HEK293 (cell line): ENCODE results near the gene SLC2A5.
A peak's percentile ranks its signal among the peaks of the same experiment; 100 is the strongest.

Experiments used
- CTCF ChIA-PET: fragments of 350-600 bp; formaldehyde crosslinking; extraction: SDS; loops from one replicate; lab custom pipeline; 2021; ENCODE audit warnings: antibody characterized with exemption; lab: Yijun Ruan, JAX
- POLR2A ChIA-PET: fragments of 300-600 bp; formaldehyde crosslinking; extraction: SDS; loops from one replicate; lab custom pipeline; 2020; ENCODE audit warnings: antibody characterized with exemption, inconsistent platforms; lab: Yijun Ruan, JAX
- H3K27ac ChIP-seq: fragments of 200-500 bp; sonication (Bioruptor generic); 2 replicates; pipeline ENCODE4 v1.5.1; 2014; ENCODE audit warnings: low read depth, low read length, control low read depth, inconsistent platforms; ENCODE audit errors: extremely low read depth
- H3K36me3 ChIP-seq, 2 experiments: fragments of 200-500 bp in 1 of 2; sonication (Bioruptor generic) in 1 of 2; 1 replicate in 1 of 2; 2 replicates in 1 of 2; pipeline ENCODE4 v1.5.1; 2014 to 2017; ENCODE audit warnings: inconsistent platforms in 2 of 2, low read length in 2 of 2; ENCODE audit not compliant: control insufficient read depth in 2 of 2, insufficient read depth in 1 of 2
- H3K4me1 ChIP-seq: fragments of 200-500 bp; sonication (Bioruptor generic); 2 replicates; pipeline ENCODE4 v1.5.1; 2014; ENCODE audit warnings: mild to moderate bottlenecking, low read length, inconsistent platforms; ENCODE audit not compliant: control insufficient read depth, insufficient read depth
- H3K4me3 ChIP-seq: 2 replicates; pipeline ENCODE4 v1.5.1; 2011; ENCODE audit warnings: low read depth, mild to moderate bottlenecking, control low read depth, low read length, moderate library complexity
- H3K9me3 ChIP-seq: fragments of 200-500 bp; sonication (Bioruptor generic); 2 replicates; pipeline ENCODE4 v1.5.1; 2014; ENCODE audit warnings: low read depth, low read length, inconsistent platforms; ENCODE audit not compliant: control insufficient read depth, insufficient read depth
- HOXC10 ChIP-seq: sonication (generic); formaldehyde crosslinking; IDR thresholded peaks from 2 replicates; pipeline ENCODE4 v1.8.1; 2023; ENCODE audit warnings: mild to moderate bottlenecking, missing genetic modification reagents
- MZF1 ChIP-seq: fragments of 450-650 bp; formaldehyde crosslinking; IDR thresholded peaks from 2 replicates; pipeline ENCODE4 v1.5.1; 2017; ENCODE audit warnings: missing biosample characterization, missing genetic modification characterization, borderline replicate concordance
- SCRT2 ChIP-seq: fragments of 450-650 bp; formaldehyde crosslinking; IDR thresholded peaks from 2 replicates; pipeline ENCODE4 v1.5.1; 2016; ENCODE audit warnings: missing biosample characterization, missing genetic modification characterization
- ZNF155 ChIP-seq: fragments of 450-650 bp; formaldehyde crosslinking; IDR thresholded peaks from 2 replicates; pipeline ENCODE4 v1.5.1; 2016; ENCODE audit warnings: missing biosample characterization, missing genetic modification characterization
- ZNF211 ChIP-seq: fragments of 450-650 bp; formaldehyde crosslinking; IDR thresholded peaks from 2 replicates; pipeline ENCODE4 v1.5.1; 2016; ENCODE audit warnings: low read depth, missing biosample characterization, missing genetic modification characterization
- ZNF311 ChIP-seq: fragments of 450-650 bp; formaldehyde crosslinking; IDR thresholded peaks from 2 replicates; pipeline ENCODE4 v1.5.1; 2017; ENCODE audit warnings: missing biosample characterization, missing genetic modification characterization, borderline replicate concordance
- ZNF596 ChIP-seq: fragments of 450-650 bp; IDR thresholded peaks from 2 replicates; pipeline ENCODE4 v1.5.0; 2018; ENCODE audit warnings: missing biosample characterization, mild to moderate bottlenecking, missing genetic modification characterization, moderate library complexity
- ZNF707 ChIP-seq: fragments of 450-650 bp; formaldehyde crosslinking; IDR thresholded peaks from 2 replicates; pipeline ENCODE4 v1.5.1; 2016; ENCODE audit warnings: missing biosample characterization, missing genetic modification characterization
- TF ChIP-seq, protein P1 (sequence below): fragments of 450-650 bp; formaldehyde crosslinking; IDR thresholded peaks from 2 replicates; pipeline ENCODE4 v1.5.1; 2016; ENCODE audit warnings: missing biosample characterization, missing genetic modification characterization
- TF ChIP-seq, protein P2 (sequence below): IDR thresholded peaks from 2 replicates; pipeline ENCODE4 v1.6.1; 2011; ENCODE audit warnings: mild to moderate bottlenecking, low read depth, low read length, borderline replicate concordance
- TF ChIP-seq, protein P3 (sequence below): fragments of 450-650 bp; formaldehyde crosslinking; IDR thresholded peaks from 2 replicates; pipeline ENCODE4 v1.5.1; 2016; ENCODE audit warnings: missing biosample characterization, missing genetic modification characterization
- TF ChIP-seq, protein P4 (sequence below): fragments of 450-650 bp; formaldehyde crosslinking; IDR thresholded peaks from 2 replicates; pipeline ENCODE4; 2016; ENCODE audit warnings: missing biosample characterization, missing genetic modification characterization

The SLC2A5 gene

DNA sequence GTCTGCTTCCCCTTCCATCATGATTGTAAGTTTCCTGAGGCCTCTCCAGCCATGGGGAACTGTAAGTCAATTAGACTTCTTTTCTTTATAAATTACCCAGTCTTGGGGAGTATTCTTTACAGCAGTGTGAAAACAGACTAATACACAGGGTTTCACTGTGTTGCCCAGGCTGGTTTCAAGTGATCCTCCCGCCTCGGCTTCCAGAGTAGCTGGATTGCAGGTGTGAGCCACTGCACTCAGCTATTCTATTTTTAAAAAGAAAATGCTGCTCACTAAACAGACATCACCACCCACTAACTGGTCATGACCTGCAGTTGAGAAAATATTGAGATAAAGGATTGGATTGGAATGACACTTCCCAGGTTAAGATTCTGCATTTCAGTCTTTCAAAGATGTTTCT, 22.4 kb downstream of the SLC2A5 start (continued):
- TF ChIP-seq MZF1 (tag by site-specific recombination): no peak
- TF ChIP-seq, protein P1, sequence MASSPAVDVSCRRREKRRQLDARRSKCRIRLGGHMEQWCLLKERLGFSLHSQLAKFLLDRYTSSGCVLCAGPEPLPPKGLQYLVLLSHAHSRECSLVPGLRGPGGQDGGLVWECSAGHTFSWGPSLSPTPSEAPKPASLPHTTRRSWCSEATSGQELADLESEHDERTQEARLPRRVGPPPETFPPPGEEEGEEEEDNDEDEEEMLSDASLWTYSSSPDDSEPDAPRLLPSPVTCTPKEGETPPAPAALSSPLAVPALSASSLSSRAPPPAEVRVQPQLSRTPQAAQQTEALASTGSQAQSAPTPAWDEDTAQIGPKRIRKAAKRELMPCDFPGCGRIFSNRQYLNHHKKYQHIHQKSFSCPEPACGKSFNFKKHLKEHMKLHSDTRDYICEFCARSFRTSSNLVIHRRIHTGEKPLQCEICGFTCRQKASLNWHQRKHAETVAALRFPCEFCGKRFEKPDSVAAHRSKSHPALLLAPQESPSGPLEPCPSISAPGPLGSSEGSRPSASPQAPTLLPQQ: no peak
- TF ChIP-seq ZNF211: no peak
- no peak for TF ChIP-seq ZNF155
- TF ChIP-seq, protein P2, sequence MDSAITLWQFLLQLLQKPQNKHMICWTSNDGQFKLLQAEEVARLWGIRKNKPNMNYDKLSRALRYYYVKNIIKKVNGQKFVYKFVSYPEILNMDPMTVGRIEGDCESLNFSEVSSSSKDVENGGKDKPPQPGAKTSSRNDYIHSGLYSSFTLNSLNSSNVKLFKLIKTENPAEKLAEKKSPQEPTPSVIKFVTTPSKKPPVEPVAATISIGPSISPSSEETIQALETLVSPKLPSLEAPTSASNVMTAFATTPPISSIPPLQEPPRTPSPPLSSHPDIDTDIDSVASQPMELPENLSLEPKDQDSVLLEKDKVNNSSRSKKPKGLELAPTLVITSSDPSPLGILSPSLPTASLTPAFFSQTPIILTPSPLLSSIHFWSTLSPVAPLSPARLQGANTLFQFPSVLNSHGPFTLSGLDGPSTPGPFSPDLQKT: no peak
- TF ChIP-seq ZNF707: no peak
- TF ChIP-seq, all 188 proteins: peak for 0

DNA sequence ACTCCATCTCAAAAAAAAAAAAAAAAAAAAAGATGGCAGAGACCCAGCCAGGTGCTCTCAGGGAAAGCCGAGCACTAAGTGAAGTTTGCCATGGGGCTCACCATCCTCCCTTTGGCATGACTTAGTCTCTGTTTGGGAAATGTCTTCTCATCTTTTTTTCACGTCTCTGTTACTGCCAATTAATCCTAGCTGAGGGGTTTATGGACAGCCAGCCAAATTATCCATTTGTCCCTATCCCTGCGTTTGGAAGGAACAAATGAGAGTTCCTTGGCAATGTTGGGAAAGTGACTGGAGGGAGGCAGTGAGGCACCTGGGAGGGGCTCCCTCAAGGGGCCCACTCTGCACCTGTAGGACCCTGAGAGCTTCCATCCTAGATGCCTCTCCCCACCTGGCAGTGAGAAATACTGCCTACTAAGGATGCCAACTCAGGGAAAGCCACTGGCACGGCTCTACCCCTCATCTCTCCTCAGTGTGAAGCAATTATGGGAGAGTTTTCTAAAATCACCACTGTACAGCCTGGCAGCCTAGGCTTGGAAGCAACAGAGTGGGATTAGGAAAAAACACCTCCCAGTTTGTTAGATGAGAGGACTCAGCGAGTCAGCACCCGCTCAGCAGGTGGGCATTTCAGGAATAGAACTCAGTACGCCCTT, 23.4 kb downstream of the SLC2A5 start:
- Histone ChIP-seq H3K9me3 (no peaks in the 10 kb centered on the region), H3K27ac (no peak overlapping the region), H3K36me3 (no peaks in the 10 kb centered on the region), H3K4me3 (no peak overlapping the region), H3K4me1 (no peaks in the 10 kb centered on the region)
- POLR2A ChIA-PET: no interaction called here
- TF ChIP-seq ZNF596 (no peak), SCRT2 (peak; percentile 33; the same call in 1 of the 2 replicates)
- CTCF ChIA-PET: no interaction called here

DNA sequence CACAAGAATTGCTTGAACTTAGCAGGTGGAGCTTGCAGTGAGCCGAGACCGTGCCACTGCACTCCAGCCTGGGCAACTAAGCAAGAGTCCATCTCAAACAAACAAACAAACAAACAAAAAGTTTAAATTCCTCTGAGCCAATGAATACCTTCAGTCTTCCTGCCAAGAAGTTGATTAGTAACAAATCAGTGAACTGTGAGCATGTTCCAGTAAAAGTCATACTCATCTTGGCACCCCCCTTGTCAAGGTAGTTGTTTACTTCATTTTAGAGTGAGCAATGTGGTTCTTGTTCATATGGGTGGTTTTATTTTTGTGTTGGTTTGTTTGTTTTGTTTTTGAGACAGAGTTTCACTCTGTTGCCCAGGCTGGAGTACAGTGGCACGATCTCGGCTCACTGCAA, 25.2 kb downstream of the SLC2A5 start:
- Histone ChIP-seq H3K4me1 (no peaks in the 10 kb centered on the region), H3K27ac (no peak overlapping the region), H3K9me3 (no peaks in the 10 kb centered on the region), H3K4me3 (no peak overlapping the region), H3K36me3 (no peaks in the 10 kb centered on the region)
- POLR2A ChIA-PET: no interaction called here
- TF ChIP-seq ZNF311 (tag by site-specific recombination) (no peak), HOXC10 (CRISPR knock-in tag) (no peak)
- TF ChIP-seq, protein P3, sequence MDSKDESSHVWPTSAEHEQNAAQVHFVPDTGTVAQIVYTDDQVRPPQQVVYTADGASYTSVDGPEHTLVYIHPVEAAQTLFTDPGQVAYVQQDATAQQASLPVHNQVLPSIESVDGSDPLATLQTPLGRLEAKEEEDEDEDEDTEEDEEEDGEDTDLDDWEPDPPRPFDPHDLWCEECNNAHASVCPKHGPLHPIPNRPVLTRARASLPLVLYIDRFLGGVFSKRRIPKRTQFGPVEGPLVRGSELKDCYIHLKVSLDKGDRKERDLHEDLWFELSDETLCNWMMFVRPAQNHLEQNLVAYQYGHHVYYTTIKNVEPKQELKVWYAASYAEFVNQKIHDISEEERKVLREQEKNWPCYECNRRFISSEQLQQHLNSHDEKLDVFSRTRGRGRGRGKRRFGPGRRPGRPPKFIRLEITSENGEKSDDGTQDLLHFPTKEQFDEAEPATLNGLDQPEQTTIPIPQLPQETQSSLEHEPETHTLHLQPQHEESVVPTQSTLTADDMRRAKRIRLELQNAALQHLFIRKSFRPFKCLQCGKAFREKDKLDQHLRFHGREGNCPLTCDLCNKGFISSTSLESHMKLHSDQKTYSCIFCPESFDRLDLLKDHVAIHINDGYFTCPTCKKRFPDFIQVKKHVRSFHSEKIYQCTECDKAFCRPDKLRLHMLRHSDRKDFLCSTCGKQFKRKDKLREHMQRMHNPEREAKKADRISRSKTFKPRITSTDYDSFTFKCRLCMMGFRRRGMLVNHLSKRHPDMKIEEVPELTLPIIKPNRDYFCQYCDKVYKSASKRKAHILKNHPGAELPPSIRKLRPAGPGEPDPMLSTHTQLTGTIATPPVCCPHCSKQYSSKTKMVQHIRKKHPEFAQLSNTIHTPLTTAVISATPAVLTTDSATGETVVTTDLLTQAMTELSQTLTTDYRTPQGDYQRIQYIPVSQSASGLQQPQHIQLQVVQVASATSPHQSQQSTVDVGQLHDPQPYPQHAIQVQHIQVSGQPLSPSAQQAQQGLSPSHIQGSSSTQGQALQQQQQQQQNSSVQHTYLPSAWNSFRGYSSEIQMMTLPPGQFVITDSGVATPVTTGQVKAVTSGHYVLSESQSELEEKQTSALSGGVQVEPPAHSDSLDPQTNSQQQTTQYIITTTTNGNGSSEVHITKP: no peak
- TF ChIP-seq, protein P2: no peak
- TF ChIP-seq, protein P4, sequence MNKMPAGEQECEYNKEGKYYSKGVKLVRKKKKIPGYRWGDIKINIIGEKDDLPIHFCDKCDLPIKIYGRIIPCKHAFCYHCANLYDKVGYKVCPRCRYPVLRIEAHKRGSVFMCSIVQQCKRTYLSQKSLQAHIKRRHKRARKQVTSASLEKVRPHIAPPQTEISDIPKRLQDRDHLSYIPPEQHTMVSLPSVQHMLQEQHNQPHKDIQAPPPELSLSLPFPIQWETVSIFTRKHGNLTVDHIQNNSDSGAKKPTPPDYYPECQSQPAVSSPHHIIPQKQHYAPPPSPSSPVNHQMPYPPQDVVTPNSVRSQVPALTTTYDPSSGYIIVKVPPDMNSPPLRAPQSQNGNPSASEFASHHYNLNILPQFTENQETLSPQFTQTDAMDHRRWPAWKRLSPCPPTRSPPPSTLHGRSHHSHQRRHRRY (tag by site-specific recombination): no peak
- CTCF ChIA-PET: no interaction called here
